ENCODE measurements around the gene MSH5. TPM values are rescaled to one million over a fixed set of nuclear protein-coding genes. Genes with fewer than 3 reads are reported as not detected.

MSH5 gene
- total and polyA plus RNA-seq, 9 of the 15 experiments (the other 6 are each of a cell fraction or from before 2014, with no cell fraction given) = 12.5 to 104 (median 46.6) TPM

DNA sequence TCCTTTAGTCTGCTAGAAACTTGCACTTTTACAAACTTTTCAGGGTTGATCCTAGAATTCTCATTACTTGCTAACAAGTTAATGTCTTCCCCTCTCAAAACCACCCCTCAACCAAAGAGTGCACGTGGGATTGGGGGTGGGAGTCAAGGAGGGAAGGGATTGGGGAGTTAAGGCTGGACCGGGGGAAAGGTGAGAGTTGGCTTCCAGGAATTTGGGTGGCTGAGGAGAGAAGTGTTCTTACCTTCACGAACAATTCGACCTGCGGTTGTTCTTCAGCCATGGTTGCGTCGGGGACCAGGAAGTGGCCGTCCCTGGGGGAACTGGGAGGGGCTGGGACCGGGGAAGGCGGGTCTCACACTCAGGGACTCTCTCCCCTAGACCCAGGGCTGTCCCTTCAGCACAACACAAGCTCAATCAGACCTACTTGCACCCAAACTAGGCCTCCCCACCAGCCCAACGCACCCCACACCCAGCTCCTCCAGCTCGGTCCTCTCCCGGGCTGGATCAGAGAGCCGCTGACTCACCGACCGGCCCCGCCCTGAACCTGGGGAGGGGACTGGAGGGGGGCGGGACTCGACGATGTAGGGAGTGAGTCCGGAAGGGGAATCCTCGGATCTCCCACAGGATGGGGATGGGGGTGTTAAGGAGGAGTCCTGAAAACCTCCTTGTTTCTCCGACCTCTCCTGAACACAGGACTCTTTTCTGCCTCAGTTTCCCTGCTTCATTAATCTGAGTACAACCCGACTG, 3.6 kb upstream of the MSH5 start, which contains the start of gene CLIC1 (continued):
- TF ChIP-seq, protein P1, sequence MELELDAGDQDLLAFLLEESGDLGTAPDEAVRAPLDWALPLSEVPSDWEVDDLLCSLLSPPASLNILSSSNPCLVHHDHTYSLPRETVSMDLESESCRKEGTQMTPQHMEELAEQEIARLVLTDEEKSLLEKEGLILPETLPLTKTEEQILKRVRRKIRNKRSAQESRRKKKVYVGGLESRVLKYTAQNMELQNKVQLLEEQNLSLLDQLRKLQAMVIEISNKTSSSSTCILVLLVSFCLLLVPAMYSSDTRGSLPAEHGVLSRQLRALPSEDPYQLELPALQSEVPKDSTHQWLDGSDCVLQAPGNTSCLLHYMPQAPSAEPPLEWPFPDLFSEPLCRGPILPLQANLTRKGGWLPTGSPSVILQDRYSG (tag; conservative IDR thresholded peaks at IDR 0.05; ENCODE audit: low read depth) = peak; percentile 43; the same call in 1 of the 2 replicates
- TF ChIP-seq SMARCC2 (IDR thresholded peaks at IDR 0.05; ENCODE audit: low read depth) (0 out of 2 replicates have a peak, but pooled peaks have one; percentile 18), ESRRB (CRISPR knock-in tag; IDR thresholded peaks at IDR 0.05; ENCODE audit: borderline replicate concordance) (peak; percentile 53; the same call in 1 of the 2 replicates), FOXK1 (CRISPR knock-in tag; IDR thresholded peaks at IDR 0.05; ENCODE audit: borderline replicate concordance) (peak; percentile 98), NR1H2 (CRISPR knock-in tag; IDR thresholded peaks at IDR 0.05) (0 out of 2 replicates have a peak, but pooled peaks have one; percentile 82), CHCHD3 (CRISPR knock-in tag; IDR thresholded peaks at IDR 0.05) (peak; percentile 95), CREB1 (IDR thresholded peaks at IDR 0.05) (peak; percentile 66), CREB1 (CRISPR knock-in tag; IDR thresholded peaks at IDR 0.05) (no peak), ZNF79 (CRISPR knock-in tag; IDR thresholded peaks at IDR 0.05; ENCODE audit: low read depth) (peak; percentile 62; the same call in 1 of the 2 replicates), TRIM28 (IDR thresholded peaks at IDR 0.05) (peak; percentile 70; the same call in 1 of the 2 replicates), SMAD3 (CRISPR knock-in tag; conservative IDR thresholded peaks at IDR 0.05) (no peak)
- TF ChIP-seq, protein P2, sequence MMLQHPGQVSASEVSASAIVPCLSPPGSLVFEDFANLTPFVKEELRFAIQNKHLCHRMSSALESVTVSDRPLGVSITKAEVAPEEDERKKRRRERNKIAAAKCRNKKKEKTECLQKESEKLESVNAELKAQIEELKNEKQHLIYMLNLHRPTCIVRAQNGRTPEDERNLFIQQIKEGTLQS (IDR thresholded peaks at IDR 0.05) = no peak
- TF ChIP-seq, protein P2 (CRISPR knock-in tag; conservative IDR thresholded peaks at IDR 0.05) = peak; percentile 76
